Inflammatory macrophage treated with lipopolysaccharide for 4 hours (primary cell): ENCODE results near the gene HPX.

Experiments used
- DNase-seq: peaks from one replicate; pipeline ENCODE4 v3.0.0-alpha.2; 2020

Gene HPX

DNA sequence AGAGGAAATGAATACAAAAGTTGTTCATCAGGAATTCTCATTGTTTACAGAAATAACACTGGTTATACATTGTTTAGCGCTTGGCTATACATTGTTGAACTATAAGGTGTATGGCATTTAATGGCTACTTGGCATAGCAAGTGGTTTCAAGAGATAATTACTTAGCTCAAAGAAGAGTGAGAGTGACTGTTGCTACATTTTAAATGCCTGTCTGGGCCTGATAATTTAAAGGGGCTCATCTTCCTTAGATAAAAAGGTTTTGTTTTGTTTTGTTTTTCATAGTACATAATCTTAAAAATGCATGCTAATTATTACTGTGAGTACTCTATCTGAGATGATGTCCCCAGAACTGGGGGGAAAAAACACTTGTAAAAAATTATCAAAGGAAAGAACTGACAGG, 52.0 kb downstream of the HPX start:
- DNase-seq = no peak

DNA sequence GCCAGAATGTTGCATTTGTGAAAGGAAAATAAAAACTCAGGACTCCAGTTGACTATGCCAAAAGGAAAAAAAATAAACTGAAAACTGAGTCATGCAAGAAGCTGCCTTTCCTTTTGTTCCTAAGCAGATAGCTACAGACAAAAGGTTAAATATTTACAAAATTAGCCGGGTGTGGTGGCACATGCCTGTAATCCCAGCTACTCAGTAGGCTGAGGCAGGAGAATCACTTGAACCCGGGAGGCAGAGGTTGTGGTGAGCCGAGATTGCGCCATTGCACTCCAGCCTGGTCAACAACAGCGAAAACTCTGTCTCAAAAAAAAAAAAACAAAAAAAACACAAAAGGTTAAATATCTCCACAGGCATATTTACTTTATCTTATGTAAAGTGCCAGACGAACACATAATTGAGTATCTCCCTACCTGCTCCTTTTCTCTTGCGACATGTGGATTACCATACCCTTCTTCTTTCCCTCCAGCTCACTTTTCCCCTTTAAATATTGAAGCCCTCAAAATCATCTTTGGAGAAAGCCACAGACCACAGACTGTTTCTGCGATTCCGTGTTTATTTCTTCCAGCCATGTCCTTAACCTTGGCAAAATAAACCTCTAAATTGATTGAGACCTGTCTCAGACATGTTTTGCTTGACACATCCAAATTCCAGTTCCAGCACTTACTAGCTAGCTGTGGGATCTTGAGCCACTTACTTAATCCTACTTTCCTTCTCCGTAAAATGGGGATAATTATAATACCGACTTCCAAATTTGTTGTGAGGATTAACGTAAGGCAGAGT, 52.8 kb downstream of the HPX start:
- DNase-seq = no peak

DNA sequence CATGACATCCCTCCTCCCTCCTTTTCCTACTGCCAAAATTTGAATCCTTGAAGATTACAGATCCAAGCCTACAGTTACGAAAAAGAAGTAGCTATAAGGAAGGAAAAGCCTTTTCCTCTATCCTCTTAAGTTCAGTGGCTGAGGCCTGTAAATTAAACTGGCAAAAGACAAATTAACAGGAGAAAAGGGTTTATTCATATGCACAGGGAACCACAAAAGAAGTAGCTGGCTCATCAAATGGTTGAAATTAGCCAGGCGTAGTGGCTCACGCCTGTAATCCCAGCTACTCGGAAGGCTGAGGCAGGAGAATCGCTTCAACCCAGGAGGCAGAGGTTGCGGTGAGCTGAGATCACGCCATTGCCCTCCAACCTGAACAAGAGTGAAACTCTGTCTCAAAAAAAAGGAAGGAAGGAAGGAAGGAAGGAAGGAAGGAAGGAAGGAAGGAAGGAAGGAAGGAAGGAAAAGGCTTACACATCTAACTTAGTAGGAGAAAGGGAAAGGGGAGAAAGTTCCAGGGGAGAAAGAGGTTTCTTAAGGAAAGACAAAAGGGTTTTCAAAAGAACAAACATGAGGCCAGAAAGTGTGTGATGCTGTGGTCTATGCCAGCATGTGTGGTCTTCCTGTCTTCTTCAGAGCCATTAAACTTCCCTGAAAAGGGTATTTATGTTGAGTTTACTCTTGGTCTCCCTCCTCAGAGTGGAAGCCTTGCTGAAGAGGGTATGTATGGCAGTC, 55.6 kb downstream of the HPX start:
- no peak for DNase-seq
